Type B pancreatic cell (in vitro differentiated cells): ENCODE data around the gene NOTCH4. TPM values are rescaled to one million over a fixed set of nuclear protein-coding genes. Genes with fewer than 3 reads are reported as not detected.
"Not testable (repeated sequence)": the region's sequence is repeated elsewhere in the genome, so short reads cannot be mapped to it uniquely, and the experiment has no call there.

ENCODE experiments used
- DNase-seq: peaks from one replicate; pipeline ENCODE4 v3.0.0; 2021; ENCODE audit warnings: mixed read lengths; ENCODE audit not compliant: unreplicated experiment; ENCODE audit errors: extremely low spot score
- H3K27ac Mint-ChIP-seq: 2 replicates; pipeline ENCODE4 v1.8.0; 2021; ENCODE audit warnings: mild to moderate bottlenecking, mixed read lengths
- H3K27me3 Mint-ChIP-seq: 2 replicates; pipeline ENCODE4 v1.8.0; 2021; ENCODE audit warnings: mixed read lengths
- H3K36me3 Mint-ChIP-seq: 2 replicates; pipeline ENCODE4 v1.8.0; 2021; ENCODE audit warnings: mixed read lengths
- H3K4me1 Mint-ChIP-seq: one replicate; pipeline ENCODE4 v1.8.0; 2021; ENCODE audit warnings: mixed read lengths; ENCODE audit not compliant: unreplicated experiment
- H3K4me3 Mint-ChIP-seq: 2 replicates; pipeline ENCODE4 v1.8.0; 2021; ENCODE audit warnings: mild to moderate bottlenecking, mixed read lengths
- H3K9me3 Mint-ChIP-seq: 2 replicates; pipeline ENCODE4 v1.8.0; 2021; ENCODE audit warnings: mixed read lengths
- total RNA-seq: library from RNA; stranded (reverse); gene quantifications from 2 replicates; pipeline ENCODE4 v1.2.1, GENCODE V29; 2021; ENCODE audit warnings: low replicate concordance
- TF ChIP-seq, protein P1 (sequence below): fragments of 200-600 bp; sonication (generic); conservative IDR thresholded peaks from 2 replicates; pipeline ENCODE4 v1.5.0; 2021; ENCODE audit warnings: antibody characterized with exemption, mild to moderate bottlenecking

Gene NOTCH4
- total RNA-seq, 1 donor from 2014 or later: 1.9 TPM

DNA sequence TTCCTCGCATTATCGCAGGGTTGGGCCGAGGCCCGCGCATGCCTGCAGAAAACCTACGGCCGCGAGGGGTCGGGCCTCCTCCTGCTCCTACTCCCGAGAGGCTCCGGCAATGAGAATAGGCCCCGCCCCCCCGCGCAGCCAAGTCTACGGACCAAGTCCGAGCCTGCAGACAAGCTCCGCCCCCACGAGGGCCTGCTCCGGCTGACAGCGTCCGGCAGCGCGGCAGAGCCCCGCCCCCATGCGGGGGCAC lies 28.3 kb downstream of the NOTCH4 start:
- Mint-ChIP-seq H3K9me3 (no peaks in the 10 kb centered on the region), H3K27ac (peak overlapping the region; percentile 100), H3K36me3 (no peaks in the 10 kb centered on the region), H3K4me3 (peak overlapping the region; percentile 96), H3K27me3 (no peaks in the 10 kb centered on the region), H3K4me1 (peaks cover 36% of the 10 kb centered on the region)
- peak; percentile 100 for DNase-seq
- TF ChIP-seq, protein P1, sequence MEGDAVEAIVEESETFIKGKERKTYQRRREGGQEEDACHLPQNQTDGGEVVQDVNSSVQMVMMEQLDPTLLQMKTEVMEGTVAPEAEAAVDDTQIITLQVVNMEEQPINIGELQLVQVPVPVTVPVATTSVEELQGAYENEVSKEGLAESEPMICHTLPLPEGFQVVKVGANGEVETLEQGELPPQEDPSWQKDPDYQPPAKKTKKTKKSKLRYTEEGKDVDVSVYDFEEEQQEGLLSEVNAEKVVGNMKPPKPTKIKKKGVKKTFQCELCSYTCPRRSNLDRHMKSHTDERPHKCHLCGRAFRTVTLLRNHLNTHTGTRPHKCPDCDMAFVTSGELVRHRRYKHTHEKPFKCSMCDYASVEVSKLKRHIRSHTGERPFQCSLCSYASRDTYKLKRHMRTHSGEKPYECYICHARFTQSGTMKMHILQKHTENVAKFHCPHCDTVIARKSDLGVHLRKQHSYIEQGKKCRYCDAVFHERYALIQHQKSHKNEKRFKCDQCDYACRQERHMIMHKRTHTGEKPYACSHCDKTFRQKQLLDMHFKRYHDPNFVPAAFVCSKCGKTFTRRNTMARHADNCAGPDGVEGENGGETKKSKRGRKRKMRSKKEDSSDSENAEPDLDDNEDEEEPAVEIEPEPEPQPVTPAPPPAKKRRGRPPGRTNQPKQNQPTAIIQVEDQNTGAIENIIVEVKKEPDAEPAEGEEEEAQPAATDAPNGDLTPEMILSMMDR: peak; percentile 66

DNA sequence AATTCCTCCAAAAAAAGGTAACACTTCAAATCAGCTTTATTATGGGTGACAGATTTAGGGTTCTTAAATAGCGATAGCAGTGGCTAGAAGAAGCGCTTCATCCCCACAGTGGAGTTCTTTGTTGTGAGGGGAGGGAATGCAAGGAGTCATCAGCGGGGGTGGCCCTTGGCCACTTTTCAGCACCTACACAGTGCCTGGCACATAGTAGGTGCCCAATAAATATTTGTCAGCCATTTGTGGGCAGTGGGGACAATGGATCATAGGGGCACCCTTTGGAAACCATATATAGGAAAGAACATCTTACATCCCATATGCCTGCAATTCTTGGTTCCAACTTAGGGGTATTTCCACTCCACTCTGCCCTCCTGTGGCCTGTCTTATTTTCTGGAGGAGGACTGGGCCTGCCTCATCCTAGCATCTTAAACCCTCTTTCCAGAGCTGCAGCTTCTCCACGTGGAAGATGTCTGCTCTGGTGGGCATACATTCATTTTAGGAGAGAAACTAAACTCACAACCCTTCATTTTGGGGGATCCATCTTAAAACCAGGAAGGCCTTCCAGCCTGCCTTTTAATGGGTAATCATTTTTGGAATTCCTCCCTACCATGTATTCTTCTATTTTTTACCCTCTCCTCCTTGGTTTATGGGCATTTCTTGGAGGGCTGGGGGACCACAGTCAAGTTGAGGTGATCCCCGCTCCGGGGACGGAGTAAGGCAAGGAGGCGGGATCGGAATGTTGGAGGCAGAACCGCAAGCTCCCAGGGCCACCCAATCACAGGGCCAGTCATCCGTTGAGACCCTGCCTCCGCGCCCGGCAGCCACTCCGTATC lies 28.8 kb downstream of the NOTCH4 start:
- no peaks in the 10 kb centered on the region for H3K36me3 Mint-ChIP-seq
- peak overlapping the region; percentile 96 for H3K4me3 Mint-ChIP-seq
- no peak for DNase-seq
- H3K27ac Mint-ChIP-seq: peak overlapping the region; percentile 100
- peaks cover 36% of the 10 kb centered on the region for H3K4me1 Mint-ChIP-seq
- H3K27me3 Mint-ChIP-seq: no peaks in the 10 kb centered on the region
- TF ChIP-seq, protein P1: peak; percentile 59
- no peaks in the 10 kb centered on the region for H3K9me3 Mint-ChIP-seq

DNA sequence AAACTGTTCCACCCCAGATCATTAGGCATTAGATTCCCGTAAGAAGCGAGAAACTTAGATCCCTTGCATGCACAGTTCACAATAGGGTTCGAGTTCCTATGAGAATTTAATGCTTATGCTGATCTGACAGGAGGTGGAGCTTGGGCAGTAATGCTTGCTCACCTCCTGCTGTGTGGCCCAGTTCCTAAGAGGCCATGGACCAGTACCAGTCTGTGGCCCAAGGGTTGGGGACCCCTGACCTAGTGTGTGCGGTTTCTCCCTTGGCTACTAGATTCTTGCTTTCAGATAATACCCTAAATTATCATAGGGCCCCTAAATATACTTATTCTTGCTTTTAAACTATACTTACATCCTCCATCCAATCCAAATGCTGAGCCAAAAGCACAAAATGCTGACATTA lies 29.5 kb downstream of the NOTCH4 start:
- Mint-ChIP-seq H3K4me1 (peaks cover 36% of the 10 kb centered on the region), H3K36me3 (no peaks in the 10 kb centered on the region), H3K27ac (peak overlapping the region; percentile 100), H3K27me3 (no peaks in the 10 kb centered on the region), H3K4me3 (peak overlapping the region; percentile 96), H3K9me3 (no peaks in the 10 kb centered on the region)
- DNase-seq: no peak
- TF ChIP-seq, protein P1: no peak

DNA sequence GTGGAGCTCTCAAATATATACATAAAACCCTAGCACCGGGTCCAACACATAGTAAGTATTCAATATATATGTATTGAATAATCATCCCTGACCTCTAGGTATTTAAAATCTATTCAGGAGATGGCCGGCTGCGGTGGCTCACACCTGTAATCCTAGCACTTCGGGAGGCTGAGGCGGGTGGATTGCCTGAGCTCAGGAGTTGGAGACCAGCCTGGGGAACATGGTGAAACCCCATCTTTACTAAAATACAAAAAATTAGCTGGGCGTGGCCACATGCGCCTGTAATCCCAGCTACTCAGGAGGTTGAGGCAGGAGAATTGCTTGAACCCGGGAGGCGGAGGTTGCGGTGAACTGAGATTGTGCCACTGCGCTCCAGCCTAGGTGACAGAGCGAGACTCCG lies 30.8 kb downstream of the NOTCH4 start:
- not testable (repeated sequence) for H3K9me3 Mint-ChIP-seq, H3K36me3 Mint-ChIP-seq, H3K27me3 Mint-ChIP-seq, DNase-seq, H3K4me3 Mint-ChIP-seq, H3K27ac Mint-ChIP-seq
- H3K4me1 Mint-ChIP-seq: peaks cover 46% of the 10 kb centered on the region

DNA sequence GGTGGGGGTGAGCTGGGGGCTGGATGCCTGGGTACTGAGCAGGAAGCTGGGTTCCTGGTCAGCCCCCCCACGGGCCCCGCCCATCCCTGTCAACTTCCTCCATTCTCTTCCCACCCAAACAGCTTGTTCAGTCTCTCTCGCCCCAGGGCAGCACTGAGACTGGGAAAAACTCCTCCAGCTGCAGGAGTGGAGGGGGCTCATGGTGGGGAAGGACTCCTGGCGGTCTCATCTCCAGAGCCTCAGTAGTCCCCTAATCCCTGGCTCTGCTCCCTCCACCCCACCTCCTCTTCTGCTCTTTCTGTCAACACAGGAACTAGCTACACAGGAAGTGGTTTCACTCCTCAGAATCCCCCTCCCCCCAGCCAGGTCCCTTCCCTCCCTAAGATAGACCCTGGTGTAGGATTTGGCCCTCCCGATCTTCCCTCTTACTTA lies 31.2 kb downstream of the NOTCH4 start, which contains the start of gene GPSM3:
Gene GPSM3 (minus strand): TSS at position 36 of the 432 bp plus-strand sequence. CDS start 130 bp downstream, outside the sequence.
- H3K4me1 Mint-ChIP-seq: peaks cover 46% of the 10 kb centered on the region
- H3K36me3 Mint-ChIP-seq: peaks cover 1% of the 10 kb centered on the region
- no peak within 1 kb of the TSS for H3K4me3 Mint-ChIP-seq
- H3K27ac Mint-ChIP-seq: peak within 1 kb of the TSS; percentile 80
- DNase-seq: no peak
- no peaks in the 10 kb centered on the region for H3K27me3 Mint-ChIP-seq
- H3K9me3 Mint-ChIP-seq: no peaks in the 10 kb centered on the region
- TF ChIP-seq, protein P1: no peak

DNA sequence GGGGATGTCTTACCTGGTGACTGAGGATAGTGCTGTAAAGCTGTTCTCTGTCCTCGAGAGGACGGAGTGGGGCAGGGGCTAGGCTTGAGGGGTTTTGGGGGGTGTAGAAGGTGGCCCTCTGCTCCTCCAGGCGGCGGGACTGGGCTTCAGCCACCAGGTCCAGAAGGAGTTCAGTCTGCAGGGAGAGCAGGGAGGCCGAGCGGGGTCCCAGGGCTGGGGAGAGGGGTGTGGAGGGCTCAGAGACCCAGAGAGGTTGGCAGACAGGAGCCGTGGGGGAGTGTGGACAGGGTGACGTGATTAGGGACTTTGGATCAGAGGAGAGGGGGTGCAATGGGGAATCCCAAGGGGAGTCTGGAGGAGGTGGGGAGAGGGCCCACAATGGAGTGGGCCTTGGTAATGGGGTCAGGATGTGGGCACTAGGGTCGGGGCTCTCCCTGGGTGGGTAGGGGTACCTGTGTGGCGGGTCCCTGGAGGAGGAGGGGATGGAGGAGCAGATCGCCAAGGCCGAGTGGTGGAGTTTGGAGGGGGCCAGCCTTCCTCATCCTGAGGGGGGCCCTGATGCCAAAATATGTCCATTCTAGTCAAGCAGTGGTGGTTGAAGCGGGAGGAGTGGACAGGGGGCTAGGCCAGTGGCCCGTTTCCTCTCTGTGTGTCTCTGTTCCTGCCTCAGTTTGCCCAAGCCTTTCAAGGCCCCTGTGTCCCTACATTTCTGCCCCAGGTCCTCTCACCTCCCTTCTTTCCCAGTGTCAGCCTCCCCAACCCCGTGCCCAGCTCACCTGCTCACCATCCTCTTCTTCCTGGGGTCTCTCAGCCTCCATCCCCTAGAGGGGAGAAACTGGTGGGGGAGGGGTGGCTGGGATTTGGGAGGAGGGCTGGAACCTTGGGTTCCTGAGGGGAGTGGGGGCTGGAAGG lies 31.9 kb downstream of the NOTCH4 start:
- H3K36me3 Mint-ChIP-seq: peaks cover 7% of the 10 kb centered on the region
- peak overlapping the region; percentile 77 for H3K27ac Mint-ChIP-seq
- DNase-seq: peak; percentile 68
- TF ChIP-seq, protein P1: no peak
- H3K9me3 Mint-ChIP-seq: no peaks in the 10 kb centered on the region
- peaks cover 50% of the 10 kb centered on the region for H3K4me1 Mint-ChIP-seq
- H3K4me3 Mint-ChIP-seq: no peak overlapping the region
- H3K27me3 Mint-ChIP-seq: no peaks in the 10 kb centered on the region
